HG03064 (cell line): Measurements from ENCODE around the gene JDP2.

Experiments used
- ATAC-seq: cut with Tn5 transposase; IDR thresholded peaks from one replicate; pipeline ENCODE4 v1.9.1; 2021; ENCODE audit warnings: low read depth; ENCODE audit not compliant: unreplicated experiment

JDP2 gene

GRCh38 chr14:75477881-75478280, 50.1 kb downstream of the JDP2 start:
- no peak for ATAC-seq

- ATAC-seq, result peak; percentile 84
Observed at GRCh38 chr14:75479770-75480600, 52.2 kb downstream of the JDP2 start.

- no peak for ATAC-seq
Observed at GRCh38 chr14:75482366-75482765, 54.5 kb downstream of the JDP2 start.

- ATAC-seq, result no peak
Observed at GRCh38 chr14:75484711-75485429, 57.0 kb downstream of the JDP2 start.

GRCh38 chr14:75486318-75486717, 58.5 kb downstream of the JDP2 start:
- no peak for ATAC-seq

GRCh38 chr14:75487155-75487671, 59.4 kb downstream of the JDP2 start:
- ATAC-seq, result peak; percentile 85

GRCh38 chr14:75489480-75489837, 61.6 kb downstream of the JDP2 start:
- ATAC-seq, result no peak

GRCh38 chr14:75491376-75491978, 63.7 kb downstream of the JDP2 start:
- ATAC-seq, result no peak

GRCh38 chr14:75492832-75493591, 65.2 kb downstream of the JDP2 start:
- no peak for ATAC-seq

GRCh38 chr14:75493592-75494087, 65.8 kb downstream of the JDP2 start:
- ATAC-seq, result no peak

- no peak for ATAC-seq
Observed at GRCh38 chr14:75494896-75495295, 67.1 kb downstream of the JDP2 start.

GRCh38 chr14:75495399-75495798, 67.6 kb downstream of the JDP2 start:
- no peak for ATAC-seq

GRCh38 chr14:75495882-75496281, 68.1 kb downstream of the JDP2 start:
- ATAC-seq, result no peak

- ATAC-seq, result no peak
Observed at GRCh38 chr14:75496755-75497154, 68.9 kb downstream of the JDP2 start.

GRCh38 chr14:75497191-75497590, 69.4 kb downstream of the JDP2 start:
- ATAC-seq, result no peak

GRCh38 chr14:75497701-75498100, 69.9 kb downstream of the JDP2 start:
- no peak for ATAC-seq

- ATAC-seq, result no peak
Observed at GRCh38 chr14:75499084-75499875, 71.5 kb downstream of the JDP2 start.

- ATAC-seq, result no peak
Observed at GRCh38 chr14:75501080-75501479, 73.3 kb downstream of the JDP2 start.

- ATAC-seq, result no peak
Observed at GRCh38 chr14:75504411-75504810, 76.6 kb downstream of the JDP2 start.

GRCh38 chr14:75506930-75507329, 79.1 kb downstream of the JDP2 start:
- no peak for ATAC-seq
